ELF-1 (cell line): Measurements from ENCODE around the gene LIAS.
"Not testable (repeated sequence)": the region's sequence is repeated elsewhere in the genome, so short reads cannot be mapped to it uniquely, and the experiment has no call there.

Source experiments
- DNase-seq: peaks from one replicate; pipeline ENCODE4 v3.0.0-alpha.2; 2016; ENCODE audit warnings: low read depth, low spot score

The LIAS gene

GRCh38 chr4:39497909-39498726 lies 39.3 kb downstream of the LIAS start:
- DNase-seq = no peak

DNA sequence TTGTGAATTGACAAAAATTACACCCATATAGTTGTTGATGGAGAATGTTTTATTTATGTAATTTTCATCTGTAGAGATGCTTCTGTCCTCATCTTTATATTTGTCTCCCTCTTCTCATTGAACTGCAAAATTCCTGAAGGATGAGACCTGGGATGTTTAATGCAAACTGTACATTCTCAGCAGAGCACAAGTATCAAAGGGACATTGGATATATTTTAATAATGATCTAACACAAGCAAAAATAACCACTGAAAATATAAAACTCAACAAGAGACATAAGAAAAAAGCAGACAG lies 39.8 kb downstream of the LIAS start:
- no peak for DNase-seq

GRCh38 chr4:39502019-39502663 lies 43.3 kb downstream of the LIAS start:
- no peak for DNase-seq

DNA sequence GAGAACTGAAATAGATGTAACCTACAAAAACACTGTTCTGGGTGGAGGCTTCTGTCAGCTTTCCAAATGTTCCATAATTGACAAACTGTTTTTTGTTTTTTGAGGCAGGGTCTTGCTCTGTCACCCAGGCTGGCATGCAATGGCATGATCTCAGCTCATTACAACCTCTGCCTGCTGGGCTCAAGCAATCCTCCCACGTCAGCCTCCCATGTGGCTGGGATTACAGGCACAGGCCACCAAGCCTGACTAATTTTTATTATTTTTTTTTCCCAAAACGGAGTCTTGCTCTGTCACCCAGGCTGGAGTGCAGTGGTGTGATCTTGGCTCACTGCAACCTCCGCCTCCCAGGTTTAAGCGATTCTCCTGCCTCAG lies 43.8 kb downstream of the LIAS start:
- not testable (repeated sequence) for DNase-seq

DNA sequence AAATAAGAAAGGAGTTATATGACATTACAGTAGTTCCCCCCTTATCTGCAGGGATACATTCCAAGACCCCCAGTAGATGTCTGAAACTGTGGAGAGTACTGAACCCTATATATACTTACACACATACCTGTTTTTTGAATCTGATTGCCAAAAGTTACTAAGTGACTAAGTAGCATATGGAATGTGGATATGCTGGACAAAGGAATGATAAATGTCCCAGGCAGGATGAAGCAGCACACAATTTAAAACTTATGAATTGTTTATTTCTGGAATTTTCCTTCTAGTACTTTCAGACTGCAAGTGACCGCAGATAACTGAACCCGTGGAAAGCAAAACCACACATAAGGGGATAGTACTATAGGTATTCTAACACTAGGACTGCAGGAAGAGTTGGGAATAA lies 45.7 kb downstream of the LIAS start:
- DNase-seq = no peak

DNA sequence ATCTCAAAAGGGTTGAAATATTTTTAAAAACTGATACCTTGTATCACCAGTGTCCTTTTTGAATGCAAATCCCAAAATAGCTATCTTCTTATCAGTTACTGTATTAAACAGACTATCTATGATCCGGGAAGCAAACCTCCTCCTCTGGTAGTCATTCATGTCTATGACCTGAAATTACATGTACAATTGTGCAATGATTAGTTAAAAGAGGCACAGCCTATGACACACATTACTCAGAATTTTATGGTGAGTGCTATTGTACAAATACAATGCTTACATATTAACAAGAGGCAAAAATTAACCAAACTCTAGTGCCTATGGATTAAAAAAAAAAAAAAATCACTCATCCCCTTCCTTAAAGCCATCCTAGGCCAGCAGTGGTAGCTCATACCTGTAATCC lies 46.7 kb downstream of the LIAS start:
- DNase-seq = no peak

GRCh38 chr4:39510348-39510929 lies 51.6 kb downstream of the LIAS start:
- DNase-seq = no peak

DNA sequence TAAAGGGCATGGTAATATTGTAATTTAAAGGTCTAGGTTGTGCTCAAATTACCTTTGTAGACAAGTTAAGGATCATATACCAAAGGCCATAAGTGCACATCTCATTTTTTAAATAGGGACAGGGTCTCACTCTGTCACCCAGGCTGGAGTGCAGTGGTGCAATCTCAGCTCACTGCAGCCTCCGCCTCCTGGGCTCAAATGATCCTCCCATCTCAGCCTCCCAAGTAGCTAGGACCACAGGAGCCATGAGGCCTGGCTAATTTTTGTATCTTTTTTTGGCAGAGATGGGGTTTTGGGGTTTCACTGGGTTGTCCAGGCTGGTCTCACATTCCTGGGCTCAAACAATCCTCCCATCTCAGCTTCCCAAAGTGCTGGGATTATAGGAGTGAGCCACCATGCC lies 55.4 kb downstream of the LIAS start:
- not testable (repeated sequence) for DNase-seq

- DNase-seq = no peak
These were observed 56.1 kb downstream of the LIAS start for GRCh38 chr4:39514888-39515401.

- DNase-seq = not testable (repeated sequence)
These were observed 57.0 kb downstream of the LIAS start for GRCh38 chr4:39515669-39516401.

- DNase-seq = no peak
These were observed 57.6 kb downstream of the LIAS start for GRCh38 chr4:39516407-39516966.

DNA sequence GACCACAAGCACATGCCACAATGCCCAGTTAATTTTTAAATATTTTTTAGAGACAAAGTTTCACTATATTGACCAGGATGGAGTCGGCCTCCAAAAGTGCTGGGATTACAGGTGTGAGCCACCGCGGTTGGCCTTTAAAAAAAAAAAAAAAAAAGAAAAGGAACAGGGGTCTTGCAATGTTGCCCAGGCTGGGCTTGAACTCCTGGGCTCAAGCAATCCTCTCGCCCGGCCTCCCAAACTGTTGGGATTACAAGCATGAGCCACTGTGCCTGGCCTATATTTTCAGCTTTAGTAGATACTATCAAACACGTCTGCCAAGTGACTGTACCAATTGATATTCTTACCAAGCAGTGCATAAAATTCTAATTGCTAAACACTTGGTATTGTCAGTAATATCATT lies 59.6 kb downstream of the LIAS start:
- DNase-seq = no peak

DNA sequence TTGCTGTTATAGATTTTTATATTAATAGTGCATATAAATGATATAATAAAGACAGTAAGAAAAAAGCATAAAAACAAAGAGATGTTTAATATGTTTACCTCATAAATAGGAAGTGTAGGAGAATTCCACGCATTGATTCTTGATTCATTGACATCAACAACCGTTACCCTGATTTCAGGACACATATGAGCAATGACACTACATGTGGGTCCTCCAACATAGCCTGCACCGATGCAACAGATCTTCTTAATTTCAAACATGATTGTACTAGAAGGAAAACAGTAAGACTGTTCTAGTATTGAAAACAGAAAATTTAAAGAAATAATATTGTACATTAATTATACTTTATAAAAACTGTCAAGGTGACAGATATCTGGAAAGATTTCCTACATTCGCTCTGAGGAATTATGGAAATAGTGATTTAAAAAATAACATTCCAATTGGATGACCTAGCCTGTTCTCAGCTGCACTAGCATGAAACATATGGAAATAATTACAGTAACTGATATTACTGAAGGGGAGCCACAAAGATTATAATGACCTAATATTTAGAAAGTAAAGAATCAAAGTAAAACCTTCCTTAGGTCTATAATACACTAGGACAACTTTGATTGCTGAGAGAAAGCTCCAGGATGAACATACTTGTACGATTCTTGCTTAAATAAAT lies 62.5 kb downstream of the LIAS start:
- no peak for DNase-seq

DNA sequence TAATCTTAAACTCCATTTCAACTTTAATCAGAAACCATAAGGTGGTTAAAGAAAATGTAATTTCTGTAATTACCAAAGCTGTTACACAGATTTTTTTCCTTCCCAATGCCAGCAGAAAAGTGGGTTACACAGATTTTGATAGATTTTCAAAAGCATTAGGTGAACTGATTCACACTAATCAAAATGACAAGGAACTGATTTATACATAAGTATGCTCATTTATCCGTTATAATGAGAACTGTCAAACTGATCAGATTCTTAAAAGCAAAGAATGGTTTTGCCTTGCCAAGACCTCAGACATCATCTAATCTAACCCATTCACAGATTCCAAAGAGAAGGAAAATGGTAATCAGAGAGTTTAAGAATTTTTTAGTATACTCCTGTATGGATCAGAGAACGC lies 63.2 kb downstream of the LIAS start:
- no peak for DNase-seq

GRCh38 chr4:39524161-39524957 lies 65.5 kb downstream of the LIAS start:
- no peak for DNase-seq

GRCh38 chr4:39525822-39526690 lies 67.2 kb downstream of the LIAS start:
- no peak for DNase-seq

DNA sequence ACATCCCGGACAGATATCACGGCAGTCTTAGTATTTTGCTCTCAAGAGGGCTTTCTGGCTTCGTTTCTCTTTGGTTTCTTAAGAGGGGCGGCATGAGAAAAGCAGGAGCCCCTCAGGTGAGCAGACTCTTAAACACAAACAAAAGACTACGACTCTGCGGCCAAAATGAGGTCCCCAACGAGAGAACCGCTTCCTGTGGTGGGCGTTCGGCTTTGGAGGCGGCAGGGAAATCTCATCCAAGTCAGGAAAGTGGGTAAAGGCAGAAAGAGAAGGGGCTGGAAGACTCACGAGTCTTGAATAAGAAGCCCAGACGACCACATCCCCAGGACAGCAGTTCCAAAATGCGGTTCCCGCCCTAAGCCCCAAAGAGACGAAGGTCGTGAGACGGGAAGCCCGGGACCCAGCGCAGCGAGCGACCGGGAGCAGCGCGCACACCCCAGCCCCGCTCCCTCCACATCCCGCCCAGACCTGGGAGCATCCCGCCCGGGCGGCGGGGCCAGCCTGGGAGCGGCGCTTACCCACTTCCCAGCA lies 68.0 kb downstream of the LIAS start:
- no peak for DNase-seq

DNA sequence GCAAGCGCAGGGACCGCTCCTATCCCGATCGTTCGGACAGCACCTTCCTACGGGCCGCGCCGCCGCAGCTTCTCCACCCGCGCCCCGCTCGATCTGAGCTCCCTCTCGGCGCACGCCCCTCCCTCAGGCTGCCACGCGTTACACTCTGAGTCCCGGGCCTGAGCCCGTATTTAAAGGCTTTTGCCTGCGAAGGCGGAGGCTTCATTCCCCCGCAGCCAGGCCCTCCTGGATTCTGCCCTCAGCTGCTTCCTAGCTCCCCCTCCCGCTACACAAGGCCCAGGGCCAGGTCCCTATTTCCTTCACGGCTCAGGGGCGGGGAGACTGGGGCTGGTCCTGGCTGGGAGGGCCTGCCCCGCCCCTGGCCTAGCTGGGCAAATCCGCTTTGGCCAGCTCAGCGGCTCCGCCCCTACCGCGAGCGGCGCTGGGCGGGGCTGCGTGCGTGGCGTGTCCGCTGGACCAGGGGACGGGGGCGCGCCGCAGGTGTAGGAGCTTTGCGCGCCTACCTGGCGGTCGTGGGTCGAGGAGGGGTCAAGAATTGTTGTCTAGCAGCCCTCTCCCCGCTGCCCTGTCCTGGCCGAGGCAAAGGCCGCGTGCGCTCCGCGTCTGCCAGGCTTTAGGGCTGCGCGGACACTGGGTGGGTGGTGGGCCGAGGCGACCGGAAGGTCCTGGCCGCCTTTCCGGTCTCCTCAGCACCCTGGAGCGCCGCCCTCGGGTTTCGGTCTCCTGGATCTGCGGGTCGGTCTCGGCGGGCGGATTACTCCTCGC lies 68.6 kb downstream of the LIAS start, which contains the start of gene UGDH:
Gene UGDH (minus strand): TSS at position 144 of the 765 bp plus-strand sequence. CDS start 5,927 bp downstream, outside the sequence.
- DNase-seq = peak; percentile 99
